SHP77 treated with DMSO at 0.1 percent for 48 hours (cell line): ENCODE results near the gene IER5L.

Experiments
- DNase-seq: peaks from one replicate; lab custom pipeline; 2025; lab: John Stamatoyannopoulos, UW

IER5L gene

DNA sequence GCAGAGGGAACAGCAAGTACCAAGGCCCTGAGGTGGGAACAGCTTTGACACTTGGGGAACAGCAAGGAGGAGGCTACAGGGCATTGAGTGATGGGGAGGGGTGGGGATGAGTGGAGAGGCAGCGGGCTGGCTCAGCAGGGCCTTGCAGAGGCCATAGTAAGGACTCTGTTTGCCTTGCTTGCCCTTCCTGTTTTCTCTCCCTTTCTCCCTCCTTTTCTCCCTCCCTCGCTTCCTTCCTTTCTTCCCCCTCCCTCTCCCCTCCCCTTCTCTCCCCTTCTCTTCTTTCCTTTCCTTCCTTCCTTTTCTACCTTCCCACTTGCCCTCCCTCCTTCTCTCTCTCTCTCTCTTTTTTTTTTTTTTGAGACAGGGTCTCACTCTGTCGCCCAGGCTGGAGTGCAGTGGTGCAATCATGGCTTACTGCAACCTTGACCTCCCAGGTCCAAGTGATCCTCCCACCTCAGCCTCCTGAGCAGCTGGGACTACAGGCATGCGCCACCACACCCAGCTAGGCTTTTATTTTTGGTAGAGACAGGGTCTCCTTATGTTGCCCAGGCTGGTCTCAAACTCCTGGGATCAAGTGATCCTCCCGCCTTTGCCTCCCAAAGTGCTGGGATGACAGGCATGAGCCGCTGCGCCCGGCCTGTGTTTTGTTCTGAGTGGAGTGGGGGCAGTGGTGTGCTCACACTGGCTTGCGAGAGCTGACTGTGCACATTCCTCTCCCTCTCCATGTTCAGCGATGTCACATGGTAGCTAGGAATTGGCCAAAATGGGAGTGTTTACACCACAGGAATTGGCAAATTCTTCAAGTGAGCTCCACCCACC lies 17.1 kb downstream of the IER5L start:
- DNase-seq: no peak

DNA sequence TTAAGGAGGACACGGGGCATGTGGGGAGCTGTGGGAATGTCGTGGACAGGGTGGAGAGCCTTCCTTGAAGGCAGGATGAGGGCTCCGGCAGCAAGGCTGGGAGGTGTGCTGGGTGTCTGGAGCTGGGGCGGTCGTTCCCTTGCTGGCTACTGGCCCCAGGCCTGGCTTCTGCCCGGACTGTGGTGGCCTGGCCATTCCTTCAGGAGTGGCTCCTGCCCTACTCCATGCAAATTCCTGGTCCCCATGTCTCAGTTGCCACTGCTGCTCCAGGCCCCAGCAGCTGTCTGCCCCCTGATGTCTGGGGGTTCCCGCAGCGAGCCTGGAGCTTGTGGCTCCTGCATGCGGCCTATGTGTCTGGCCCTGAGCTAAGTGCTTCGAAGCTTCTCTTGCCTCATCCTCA lies 21.9 kb downstream of the IER5L start:
- no peak for DNase-seq

DNA sequence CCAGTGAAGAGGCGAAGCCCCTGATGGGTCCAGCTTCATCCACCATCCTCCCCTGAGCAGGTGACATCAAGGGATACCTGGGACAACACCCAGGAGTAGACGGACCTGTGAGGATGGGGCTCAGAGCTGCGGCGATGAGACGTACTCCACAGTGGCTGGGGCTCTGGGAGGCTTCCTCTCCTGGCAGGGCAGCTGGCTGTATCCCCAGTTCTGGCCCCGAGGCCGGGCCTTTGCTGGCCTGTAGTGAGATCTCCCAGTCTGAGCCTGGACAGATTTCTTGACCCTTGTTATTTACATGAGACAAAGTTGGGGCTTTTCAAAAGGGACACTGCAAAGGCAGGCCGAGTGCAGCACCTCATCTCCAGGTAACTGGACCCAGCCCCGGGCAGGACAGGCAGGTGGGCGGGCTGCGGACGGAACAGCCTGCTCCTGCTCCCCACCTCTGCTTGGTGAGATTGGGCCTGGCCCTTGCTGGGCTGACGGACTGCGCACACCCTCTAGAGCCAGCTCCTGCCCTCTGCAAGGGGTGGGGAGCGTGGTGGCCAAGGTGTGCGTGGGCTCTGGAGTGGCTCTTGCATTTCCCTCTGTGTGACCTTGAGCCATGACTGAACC lies 23.1 kb downstream of the IER5L start:
- no peak for DNase-seq

DNA sequence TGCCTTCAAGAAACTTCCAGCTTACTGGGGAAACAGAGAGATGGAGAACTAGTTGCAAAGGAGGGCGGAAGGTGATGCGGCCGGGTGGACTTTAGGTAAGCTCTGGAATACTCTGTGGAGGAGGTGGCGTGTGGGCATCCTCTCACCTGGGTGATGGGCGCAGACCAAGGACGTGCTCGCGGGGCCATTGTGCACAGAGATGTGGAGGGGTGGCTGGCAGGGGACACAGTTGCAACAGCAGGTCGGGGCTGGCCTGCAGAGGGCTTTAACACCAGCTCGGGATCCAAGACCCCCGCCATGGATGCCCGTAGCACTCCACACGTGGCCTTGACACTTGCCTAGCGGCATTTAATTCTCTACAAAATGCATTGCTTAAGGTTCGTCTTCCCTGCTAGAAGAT lies 26.6 kb downstream of the IER5L start:
- DNase-seq: no peak

DNA sequence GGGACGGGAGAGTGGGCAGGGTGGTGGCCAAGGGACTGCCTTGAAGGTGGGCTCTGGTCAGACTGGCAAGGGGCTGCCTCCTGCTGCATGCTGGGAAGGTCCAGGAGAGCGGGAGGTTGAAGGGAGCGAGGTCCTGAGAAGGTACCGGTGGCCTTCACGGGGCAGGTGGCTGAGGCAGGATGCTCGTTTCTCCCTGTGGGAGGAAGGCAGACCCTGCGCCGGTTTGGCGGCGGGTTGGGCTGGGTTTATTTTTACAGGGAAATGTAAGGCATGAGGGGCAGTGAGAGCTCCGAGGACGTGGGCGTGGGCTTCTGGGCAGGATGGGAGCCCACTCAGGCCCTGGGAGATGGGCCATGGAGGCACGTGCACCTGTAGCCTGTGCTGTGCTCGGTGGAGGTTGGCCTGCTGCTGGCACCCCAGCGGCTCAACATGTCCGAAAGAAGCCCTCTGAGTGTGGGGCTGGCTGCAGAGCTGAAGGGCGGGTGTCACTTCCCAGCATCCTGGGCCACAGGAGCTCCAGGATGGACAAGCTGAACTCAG lies 27.3 kb downstream of the IER5L start:
- DNase-seq: no peak

DNA sequence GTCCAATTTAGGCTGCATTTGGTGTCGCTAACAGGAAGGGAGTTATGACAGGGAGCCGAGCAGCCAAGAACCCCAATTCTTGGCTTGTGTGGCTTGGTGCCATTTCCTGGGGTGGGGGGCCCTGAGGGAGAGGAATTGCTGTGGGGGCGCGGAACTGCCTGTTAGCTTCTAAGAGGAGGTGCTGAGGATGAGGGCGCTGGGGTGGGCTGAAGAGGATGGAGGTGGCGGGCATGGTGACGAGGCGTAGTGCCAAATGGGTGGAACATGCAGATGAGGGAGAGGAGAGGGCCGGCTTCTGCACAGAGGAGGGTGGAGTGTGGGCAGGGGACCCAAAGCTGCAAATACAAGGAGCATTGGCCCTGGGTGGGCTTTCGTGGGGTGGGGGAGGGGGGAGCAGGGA lies 27.9 kb downstream of the IER5L start:
- DNase-seq: no peak

DNA sequence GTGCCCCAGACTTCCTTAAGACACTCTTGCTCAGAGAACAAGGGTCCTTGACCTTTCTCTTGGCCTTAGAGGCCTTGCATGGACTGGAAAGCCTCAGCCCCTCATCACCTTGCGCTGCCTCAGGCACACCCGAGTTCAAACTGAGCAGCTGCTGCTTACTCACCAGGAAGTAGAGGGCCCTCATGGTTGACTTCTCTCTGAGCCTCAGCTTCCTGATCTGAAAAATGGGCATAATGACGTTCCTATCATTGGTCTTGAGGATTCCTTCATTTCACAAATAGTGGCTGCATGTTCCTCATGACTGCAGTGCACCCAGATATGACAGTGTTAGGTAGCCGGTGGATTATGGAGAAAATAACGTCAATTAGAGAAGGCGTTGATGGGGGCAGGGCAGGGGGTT lies 28.6 kb downstream of the IER5L start:
- DNase-seq: no peak

DNA sequence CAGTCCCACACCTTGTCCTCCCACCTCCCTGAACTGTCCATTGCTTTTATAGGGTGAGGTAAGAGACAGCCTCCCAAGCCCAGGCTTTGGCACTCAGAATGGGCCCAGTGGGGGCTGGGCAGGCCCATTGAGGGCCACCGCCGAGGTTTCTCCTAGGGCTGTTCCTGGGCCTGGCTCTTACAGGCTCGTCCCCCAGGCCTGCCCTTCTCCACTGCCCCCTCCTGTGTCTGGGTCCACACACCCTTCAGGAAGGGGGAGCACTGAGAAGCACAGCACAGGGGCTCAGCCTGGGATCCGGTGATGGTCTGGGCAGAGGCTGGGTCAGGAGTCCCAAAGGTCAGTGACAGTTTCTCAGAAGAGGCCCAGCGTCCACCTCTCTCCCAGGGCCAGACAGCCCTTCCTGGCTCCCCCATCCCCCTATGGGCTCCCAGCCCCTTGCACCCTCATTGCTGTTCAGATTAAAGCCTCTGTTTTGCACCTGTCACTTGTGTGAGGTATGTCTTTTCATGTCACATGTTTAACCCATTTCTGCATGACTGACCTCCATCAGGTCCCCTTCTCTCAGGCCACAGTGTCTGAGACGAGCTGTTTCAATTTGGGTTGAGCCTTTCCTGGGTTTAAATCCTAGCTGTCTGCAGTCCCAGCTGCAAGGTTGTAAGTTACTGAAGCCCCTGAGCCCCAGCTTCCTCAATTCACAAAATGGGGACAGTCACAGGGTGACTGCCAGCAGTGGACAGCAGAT lies 29.4 kb downstream of the IER5L start:
- DNase-seq: no peak

DNA sequence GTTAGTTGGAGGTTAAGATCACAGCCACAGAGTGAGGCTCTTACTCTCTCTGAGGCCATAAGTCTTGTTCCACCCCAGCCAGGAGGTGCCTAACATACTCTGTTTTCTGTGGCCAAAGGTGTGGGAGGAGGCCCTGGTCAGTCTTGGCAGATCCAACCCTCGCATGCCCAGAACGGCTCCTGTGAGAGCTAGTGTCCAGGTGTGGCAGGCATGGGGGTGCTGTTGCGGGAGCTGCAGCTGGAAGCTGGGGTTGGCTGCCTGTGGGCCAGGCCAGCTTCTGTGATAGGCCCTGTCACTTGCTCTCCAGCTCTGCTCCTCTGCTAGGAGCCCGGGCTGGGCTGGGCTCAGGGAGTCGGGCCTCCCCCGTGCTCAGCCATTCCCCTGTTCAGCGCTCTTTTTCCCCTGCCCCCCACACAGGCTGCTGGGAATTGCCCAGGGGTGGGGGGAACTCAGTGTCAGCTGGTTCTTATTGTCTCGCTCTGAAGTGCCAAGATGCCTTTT lies 31.6 kb downstream of the IER5L start:
- no peak for DNase-seq

DNA sequence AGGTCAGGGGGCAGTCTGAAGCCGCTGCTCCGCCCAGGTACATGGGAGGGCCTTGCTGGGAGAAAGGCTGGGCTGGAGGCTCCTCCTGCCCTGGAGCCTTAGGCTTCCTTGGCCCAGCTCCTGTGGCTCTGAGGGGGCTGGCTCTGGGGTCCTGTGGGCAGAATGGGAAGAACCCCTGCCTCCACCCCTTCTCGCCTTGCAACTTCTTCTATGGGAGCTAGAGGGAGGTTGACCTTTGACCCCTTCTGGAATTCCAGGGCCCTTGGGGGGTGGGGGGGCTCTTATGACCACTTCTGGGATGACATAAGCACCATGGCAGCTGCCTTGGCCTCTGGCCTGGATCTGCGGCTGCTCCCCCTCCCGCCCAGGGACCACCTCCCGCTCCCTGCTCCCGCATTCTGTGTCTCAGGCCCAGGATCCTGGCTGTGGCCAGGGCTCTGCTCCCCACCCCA lies 32.2 kb downstream of the IER5L start:
- DNase-seq: no peak

DNA sequence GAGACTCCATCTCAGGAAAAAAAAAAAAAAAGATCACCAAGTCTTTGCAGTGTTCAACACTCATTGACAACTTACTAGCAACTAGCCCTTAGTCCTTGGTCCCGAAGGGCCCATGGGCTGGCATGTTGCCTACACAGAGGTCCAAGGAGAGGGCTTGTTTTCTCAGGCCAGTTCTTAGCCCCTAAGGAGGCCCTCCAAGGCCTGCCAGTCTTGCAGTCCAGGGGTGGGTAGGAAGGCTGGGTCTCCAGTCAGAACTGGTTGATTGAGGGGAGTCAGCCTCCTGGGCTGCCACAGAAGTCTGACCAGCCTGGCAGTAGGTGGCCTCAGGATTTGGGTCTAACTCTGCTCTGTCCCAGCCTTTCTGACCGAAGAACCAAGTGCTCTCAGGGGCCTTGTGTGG lies 32.7 kb downstream of the IER5L start:
- no peak for DNase-seq

DNA sequence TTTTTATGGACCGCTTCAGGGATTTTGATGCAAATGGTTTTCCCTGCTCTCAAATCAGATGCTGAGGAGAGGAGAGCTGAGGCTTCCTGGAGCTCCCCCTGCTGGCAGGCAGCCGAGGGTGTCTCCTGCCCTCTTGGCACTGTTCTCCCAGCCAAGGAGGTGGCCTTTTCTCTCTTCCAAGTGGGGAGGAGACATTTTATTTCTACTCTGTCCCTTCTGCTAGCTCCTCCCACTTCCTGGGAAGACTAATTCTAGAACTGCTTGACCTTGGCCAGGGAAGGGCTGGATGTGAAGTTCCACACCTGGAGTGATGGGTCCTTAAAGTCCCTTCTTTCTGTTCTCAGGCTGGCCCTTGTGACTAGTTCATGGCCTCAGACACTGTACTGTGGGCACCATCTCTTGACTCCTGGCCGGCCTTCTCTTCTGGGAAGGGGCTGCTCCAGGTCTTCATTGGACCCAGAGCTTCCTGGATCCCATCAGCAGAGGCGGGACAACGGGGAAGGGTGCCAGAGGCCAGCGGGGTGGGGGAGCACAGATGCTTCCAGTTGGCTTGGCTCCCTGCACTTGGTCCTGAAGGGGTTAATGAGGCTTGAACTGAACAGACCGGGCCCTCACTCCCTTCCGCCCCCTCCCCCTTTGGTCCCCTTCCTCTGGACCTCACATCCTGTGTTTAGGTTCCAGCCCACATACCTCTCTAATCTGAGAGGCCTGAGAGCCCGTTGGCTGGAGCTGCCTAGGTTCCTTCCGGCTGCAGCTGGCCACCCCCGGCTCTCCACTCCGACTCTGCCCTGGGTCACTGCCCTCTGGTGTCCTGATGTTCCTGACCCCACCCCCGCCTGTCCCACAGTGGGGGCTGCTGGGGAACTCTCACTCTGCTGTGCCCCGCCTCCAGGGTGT lies 34.8 kb downstream of the IER5L start:
- DNase-seq: no peak

DNA sequence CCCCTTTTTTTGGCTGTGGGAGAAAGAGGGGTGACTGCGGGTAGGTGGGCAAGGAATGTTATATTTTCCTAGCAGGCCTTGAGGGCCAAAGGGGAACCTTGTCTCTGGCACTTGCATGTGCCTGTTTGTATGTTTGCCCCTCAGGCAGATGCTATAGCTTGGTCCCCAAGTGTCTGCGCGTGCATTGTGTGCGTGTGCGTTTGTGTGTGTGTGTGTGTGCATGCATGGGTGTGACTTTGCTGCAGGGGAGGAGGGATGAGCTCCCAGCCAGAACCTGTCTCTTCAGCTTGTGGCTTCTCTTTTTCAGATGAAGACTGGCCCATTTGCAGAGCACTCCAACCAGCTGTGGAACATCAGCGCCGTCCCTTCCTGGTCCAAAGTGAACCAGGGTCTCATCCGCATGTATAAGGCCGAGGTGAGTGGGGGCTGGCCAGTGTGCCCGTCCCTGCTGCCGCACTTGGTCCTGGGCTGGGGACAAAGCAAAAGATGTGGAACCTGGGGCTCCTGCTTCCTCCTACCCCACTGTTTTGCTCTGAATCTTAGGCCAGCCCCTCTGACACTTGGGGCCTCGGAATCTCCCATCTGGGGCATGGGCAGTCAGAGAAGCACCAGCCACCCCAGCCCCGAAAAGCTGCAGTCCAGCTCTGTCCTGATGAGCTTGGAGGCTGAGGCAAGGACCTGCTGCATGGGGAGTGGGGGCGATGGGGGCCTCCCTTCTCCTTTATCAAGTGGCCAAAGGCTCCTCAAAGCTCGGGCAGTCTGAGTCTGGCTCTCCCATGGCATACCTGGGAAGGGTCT lies 35.7 kb downstream of the IER5L start:
- DNase-seq: no peak

DNA sequence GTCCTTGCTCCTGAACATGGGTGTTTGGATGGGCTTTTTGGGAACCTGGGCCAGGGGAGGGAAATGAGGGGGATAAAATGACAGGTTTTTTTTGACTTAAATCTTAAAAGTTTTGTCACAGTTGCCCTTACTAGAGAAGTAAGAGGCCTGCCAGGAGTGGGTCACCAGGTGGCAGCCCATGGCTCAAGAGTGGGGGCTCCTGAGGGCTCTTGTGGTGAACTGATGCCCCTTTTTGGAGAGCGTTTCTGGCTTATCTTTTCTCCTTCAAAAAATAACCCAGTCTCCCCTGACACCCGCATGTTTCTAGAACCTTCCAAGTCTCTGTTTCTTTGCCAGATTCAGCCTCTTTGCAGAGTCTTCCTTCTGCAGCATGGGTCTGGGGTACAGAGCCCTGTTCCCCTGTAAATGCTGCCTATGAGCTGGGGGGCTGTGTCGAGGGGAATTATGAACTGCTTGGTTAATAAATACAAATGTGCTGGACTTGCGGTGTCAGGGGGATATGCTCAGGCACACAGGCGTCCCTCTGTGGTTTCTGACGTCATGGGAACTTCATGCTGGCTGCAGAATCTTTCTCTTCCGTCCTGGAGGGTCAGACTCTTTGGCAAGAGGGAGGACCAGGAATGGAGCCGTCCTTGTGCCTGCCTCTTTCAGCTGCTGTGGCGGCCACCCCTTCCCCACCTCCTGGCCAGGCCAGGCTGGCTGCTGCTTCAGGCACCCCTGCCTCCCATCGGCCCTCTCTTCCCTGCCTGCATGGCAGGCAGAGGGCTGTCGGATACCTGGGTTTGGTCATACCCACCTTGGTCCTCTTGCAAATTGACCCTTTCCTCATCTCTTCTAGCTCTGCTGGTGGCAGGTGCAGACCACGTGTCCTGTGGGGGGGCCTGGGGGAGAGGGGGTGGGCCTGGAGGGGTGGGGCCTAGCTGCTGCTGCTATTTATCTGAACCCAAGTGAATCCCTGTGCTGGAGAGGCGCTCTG lies 36.7 kb downstream of the IER5L start:
- no peak for DNase-seq

DNA sequence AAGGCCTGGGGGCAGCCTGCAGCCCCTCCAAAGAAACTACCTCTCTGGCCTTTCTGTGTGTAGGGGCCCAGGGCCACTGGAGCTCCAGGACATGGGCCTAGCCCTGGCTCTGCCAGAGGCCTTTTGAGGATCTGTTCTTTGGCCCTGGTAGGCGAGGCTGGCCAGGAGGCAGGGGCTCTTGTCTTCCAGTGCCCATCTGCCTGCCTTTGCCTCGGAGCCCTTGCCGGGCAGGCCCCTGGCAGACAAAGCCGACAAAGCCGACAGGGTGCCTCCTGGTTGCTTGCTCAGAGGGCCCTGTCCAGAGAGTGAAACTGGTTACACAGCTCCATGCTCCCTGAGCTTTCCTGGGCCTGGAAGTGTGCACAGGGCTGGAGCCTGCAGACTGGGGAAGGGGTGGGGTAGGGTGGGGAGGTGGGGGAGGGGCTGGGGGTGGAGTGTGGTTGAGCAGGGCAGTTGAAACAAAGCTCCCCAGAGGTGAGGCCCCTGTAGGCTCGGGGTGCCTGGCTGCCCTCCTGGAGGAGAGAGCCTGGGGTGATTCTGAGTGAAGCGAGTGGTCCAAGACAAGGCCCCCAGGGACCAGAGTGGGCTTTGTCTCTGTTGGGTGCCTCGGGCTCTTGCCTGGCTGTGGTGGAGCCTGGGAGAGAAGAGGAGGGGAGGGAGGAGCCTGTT lies 37.5 kb downstream of the IER5L start:
- no peak for DNase-seq

DNA sequence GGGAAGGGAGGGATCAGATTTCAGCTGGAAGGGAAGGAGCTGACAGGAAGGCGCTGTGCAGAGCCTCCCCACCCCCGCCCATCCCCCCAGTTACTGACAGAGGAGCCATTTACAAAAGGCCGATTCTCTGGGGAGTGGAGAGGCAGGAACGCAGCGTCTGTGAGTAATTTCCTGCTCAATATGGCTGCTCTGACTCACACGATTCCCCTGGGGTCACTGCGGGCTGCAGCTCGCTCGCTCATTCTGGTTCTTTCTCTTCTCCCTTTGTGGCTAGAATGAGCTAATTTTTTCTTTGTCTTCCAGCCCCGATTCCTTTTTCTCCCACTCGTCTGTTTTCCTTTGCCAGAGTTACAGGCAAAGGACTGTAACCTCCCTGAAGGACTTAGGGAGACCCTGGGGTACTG lies 38.1 kb downstream of the IER5L start:
- peak; percentile 73 for DNase-seq

DNA sequence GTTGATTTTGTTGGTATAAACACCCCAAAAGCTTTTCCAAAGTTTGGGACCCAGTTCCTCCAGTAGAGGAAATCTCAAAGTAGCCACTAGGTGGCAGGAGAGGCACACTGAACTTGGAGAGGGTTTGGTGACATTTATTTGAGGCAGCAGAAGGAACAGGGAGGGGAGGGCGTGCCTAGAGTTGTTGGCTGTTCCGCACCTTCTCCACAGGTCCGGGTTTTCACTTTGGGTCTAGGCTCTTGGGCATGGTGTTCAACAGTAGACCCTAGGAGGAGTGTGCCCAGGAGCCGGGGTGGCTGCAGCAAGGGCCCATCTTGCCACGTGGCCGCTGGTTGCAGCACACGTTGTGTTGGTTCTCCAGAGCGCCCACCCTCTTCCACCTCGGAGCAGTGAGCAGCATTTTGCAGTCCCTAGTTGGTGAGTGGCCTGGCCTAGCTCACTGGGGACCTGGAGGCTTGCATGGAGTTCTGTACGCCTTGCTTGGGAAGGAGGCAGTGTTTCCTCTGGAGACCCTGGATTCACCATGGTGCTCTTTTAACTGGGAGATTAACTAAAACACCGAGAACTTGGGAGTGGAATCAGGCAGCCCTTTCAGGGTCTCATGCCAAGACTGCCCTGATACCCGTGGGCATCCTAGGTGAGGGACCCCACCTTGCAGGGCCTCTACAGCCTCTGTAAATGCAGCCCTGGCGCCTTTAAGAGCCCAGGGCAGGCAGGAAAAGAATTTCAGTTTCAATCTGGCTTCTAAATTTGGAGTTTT lies 38.6 kb downstream of the IER5L start:
- DNase-seq: peak; percentile 54
